Measurements from ENCODE around the gene NVL. TPM values are rescaled to one million over a fixed set of nuclear protein-coding genes. Genes with fewer than 3 reads are reported as not detected.

Gene NVL
- total RNA-seq, 1 experiment from 2014 or later: 21.9 TPM

- intact Hi-C loops (cut with micrococcal nuclease): no loop called here
- Histone ChIP-seq H3K79me2 (ENCODE audit: insufficient read depth, low read length) (no peaks in the 10 kb centered on the region), H3K36me3 (ENCODE audit: control insufficient read depth in 1 of 2, insufficient read depth in 2 of 2, low read length in 2 of 2) (peaks cover 6 to 7% of the 10 kb centered on the region in 2 experiments; a peak in 3 of 4 replicates), H3K27ac (ENCODE audit: low read depth, low read length) (no peak overlapping the region), H3K9me3 (ENCODE audit: control insufficient read depth in 1 of 2, insufficient read depth in 1 of 2, low read depth in 1 of 2, low read length in 2 of 2) (no peaks in the 10 kb centered on the region), H3K9ac (ENCODE audit: low read length) (no peak overlapping the region), H2AFZ (ENCODE audit: low read depth, low read length, poor library complexity, severe bottlenecking) (no peak overlapping the region), H3K27me3 (ENCODE audit: insufficient read depth, low read length) (no peaks in the 10 kb centered on the region), H4K20me1 (ENCODE audit: insufficient read depth) (no peaks in the 10 kb centered on the region), H3K4me1 (ENCODE audit: control insufficient read depth in 1 of 2, insufficient read depth in 2 of 2, low read length in 2 of 2) (no peaks in the 10 kb centered on the region; a peak in 1 of 4 replicates), H3K4me3 (replicated peaks in 1 of 2; ENCODE audit: low read depth in 1 of 2, low read length in 2 of 2) (no peak overlapping the region), H3K9me2 (ENCODE audit: insufficient read depth) (no peaks in the 10 kb centered on the region), H3K4me2 (ENCODE audit: low read length) (no peak overlapping the region)
- CTCF ChIA-PET: no interaction called here
- no TSS peak for BruUV-seq (replicated peaks)
- no peak for TF ChIP-seq CBX3 (IDR thresholded peaks at IDR 0.05; ENCODE audit: low read depth)
- TF ChIP-seq TCF7L2 (IDR thresholded peaks at IDR 0.05; ENCODE audit: borderline replicate concordance, extremely low read depth, insufficient read depth, insufficient read length): no peak
- no peak for TF ChIP-seq CEBPB (IDR thresholded peaks at IDR 0.05; ENCODE audit: low read depth)
- TF ChIP-seq ELF1 (IDR thresholded peaks at IDR 0.05; ENCODE audit: borderline replicate concordance, low read depth): no peak
- TF ChIP-seq ZNF274 (IDR thresholded peaks at IDR 0.05; ENCODE audit: low read depth, low read length): no peak
- TF ChIP-seq POLR2A (IDR thresholded peaks at IDR 0.05; ENCODE audit: borderline replicate concordance, extremely low read depth, insufficient read depth, insufficient read length): no peak
- no peak for TF ChIP-seq POLR2AphosphoS5 (IDR thresholded peaks at IDR 0.05; ENCODE audit: low read depth, low read length)
- TF ChIP-seq SP1 (IDR thresholded peaks at IDR 0.05; ENCODE audit: low read depth): no peak
- no peak for TF ChIP-seq JUND (IDR thresholded peaks at IDR 0.05)
- ATAC-seq: no peak
- RAD21 ChIA-PET (ENCODE audit: low non-redundant PET in 1 of 2, low total read pairs in 2 of 2, uncharacterized antibody in 2 of 2, unreplicated experiment in 2 of 2): no interaction called here
- POLR2A ChIA-PET: no interaction called here
- DNase-seq (ENCODE audit: low read depth, low spot score): no peak
Observed at GRCh38 chr1:224196813-224197600, 133.0 kb downstream of the NVL start.

- Histone ChIP-seq H3K27ac (ENCODE audit: low read depth, low read length) (no peak overlapping the region), H3K79me2 (ENCODE audit: insufficient read depth, low read length) (peaks cover 22% of the 10 kb centered on the region), H3K9me2 (ENCODE audit: insufficient read depth) (no peaks in the 10 kb centered on the region), H3K9ac (ENCODE audit: low read length) (no peak overlapping the region), H3K27me3 (ENCODE audit: insufficient read depth, low read length) (no peaks in the 10 kb centered on the region), H3K4me2 (ENCODE audit: low read length) (no peak overlapping the region), H4K20me1 (ENCODE audit: insufficient read depth) (no peaks in the 10 kb centered on the region), H2AFZ (ENCODE audit: low read depth, low read length, poor library complexity, severe bottlenecking) (no peak overlapping the region), H3K9me3 (ENCODE audit: control insufficient read depth in 1 of 2, insufficient read depth in 1 of 2, low read depth in 1 of 2, low read length in 2 of 2) (no peaks in the 10 kb centered on the region), H3K4me1 (ENCODE audit: control insufficient read depth in 1 of 2, insufficient read depth in 2 of 2, low read length in 2 of 2) (no peaks in the 10 kb centered on the region), H3K4me3 (replicated peaks in 1 of 2; ENCODE audit: low read depth in 1 of 2, low read length in 2 of 2) (no peak overlapping the region), H3K36me3 (ENCODE audit: control insufficient read depth in 1 of 2, insufficient read depth in 2 of 2, low read length in 2 of 2) (peaks cover 10 to 12% of the 10 kb centered on the region in 2 experiments; a peak in 3 of 4 replicates)
- ChIA-PET CTCF (no interaction called here), RAD21 (ENCODE audit: low non-redundant PET in 1 of 2, low total read pairs in 2 of 2, uncharacterized antibody in 2 of 2, unreplicated experiment in 2 of 2) (no interaction called here), POLR2A (no interaction called here)
- no peak for DNase-seq (ENCODE audit: low read depth, low spot score)
- intact Hi-C loops (cut with micrococcal nuclease): no loop called here
- no peak for ATAC-seq
- no TSS peak for BruUV-seq (replicated peaks)
- TF ChIP-seq REST (IDR thresholded peaks at IDR 0.05; ENCODE audit: low read depth) (no peak), CBX3 (IDR thresholded peaks at IDR 0.05; ENCODE audit: low read depth) (no peak), TCF7L2 (IDR thresholded peaks at IDR 0.05; ENCODE audit: borderline replicate concordance, extremely low read depth, insufficient read depth, insufficient read length) (no peak), FOSL1 (IDR thresholded peaks at IDR 0.05; ENCODE audit: low read depth) (no peak), JUND (IDR thresholded peaks at IDR 0.05) (no peak), SIN3A (IDR thresholded peaks at IDR 0.05; ENCODE audit: low read depth) (no peak), POLR2A (IDR thresholded peaks at IDR 0.05; ENCODE audit: borderline replicate concordance, extremely low read depth, insufficient read depth, insufficient read length) (no peak), CTCF (IDR thresholded peaks at IDR 0.05 in 2 of 3, conservative IDR thresholded peaks at IDR 0.05 in 1 of 3; ENCODE audit: borderline replicate concordance in 1 of 3, insufficient read depth in 1 of 3, low read depth in 2 of 3, low read length in 2 of 3) (no peak)
Observed at GRCh38 chr1:224193319-224193966, 136.5 kb downstream of the NVL start.

Data from HCT116 (cell line).